GM12891 (cell line): ENCODE measurements around the gene ISOC2.

Source experiments
- DNase-seq: peaks from one replicate; pipeline ENCODE4 v3.0.0; 2011; ENCODE audit warnings: low spot score; ENCODE audit not compliant: insufficient read length
- FAIRE-seq: peaks from 2 replicates; lab custom pipeline; 2011; peaks lifted over from hg19 to GRCh38; lab: Jason Lieb, UNC
- PAX5 ChIP-seq: IDR thresholded peaks from 2 replicates; pipeline ENCODE4 v1.6.1; 2011; ENCODE audit warnings: low read length, moderate library complexity, mild to moderate bottlenecking; ENCODE audit not compliant: insufficient read depth, severe bottlenecking
- POLR2A ChIP-seq: IDR thresholded peaks from 2 replicates; pipeline ENCODE4 v1.6.1; 2011; ENCODE audit warnings: low read depth, low read length, control low read depth
- POLR2AphosphoS5 ChIP-seq: IDR thresholded peaks from 2 replicates; pipeline ENCODE4 v1.6.1; 2011; ENCODE audit warnings: low read depth, low read length, control low read depth
- POU2F2 ChIP-seq: IDR thresholded peaks from 2 replicates; pipeline ENCODE4 v1.6.1; 2011; ENCODE audit warnings: low read depth, mild to moderate bottlenecking, control low read depth, low read length, moderate library complexity
- SPI1 ChIP-seq: IDR thresholded peaks from 2 replicates; pipeline ENCODE4 v1.6.1; 2011; ENCODE audit warnings: low read depth, low read length, control low read depth
- TAF1 ChIP-seq: IDR thresholded peaks from 2 replicates; pipeline ENCODE4 v1.6.1; 2011; ENCODE audit warnings: low read depth, low read length, control low read depth

Gene ISOC2

DNA sequence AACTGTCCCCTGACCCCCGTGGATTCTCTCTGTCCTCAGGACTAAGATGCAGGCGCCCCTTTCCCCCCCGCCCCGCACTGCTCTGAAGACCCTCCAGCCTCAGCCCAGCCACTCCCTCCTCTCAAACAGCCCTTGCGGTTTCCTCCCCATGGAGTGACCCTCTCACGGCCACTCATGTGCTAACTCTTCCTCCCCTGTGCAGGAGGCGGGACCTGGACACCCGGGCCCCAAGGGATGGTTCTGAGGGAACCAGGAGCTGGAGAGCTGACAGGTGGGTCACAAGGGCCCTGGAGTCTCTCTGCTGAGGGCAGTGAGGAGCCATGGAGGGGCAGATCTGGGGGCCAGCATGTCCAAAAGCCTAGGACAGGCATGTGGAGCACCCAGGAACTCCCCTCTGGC is 1.9 kb downstream of the ISOC2 start:
- no peak for FAIRE-seq
- no peak for TF ChIP-seq POLR2A
- TF ChIP-seq POLR2AphosphoS5 = no peak
- no peak for TF ChIP-seq PAX5
- no peak for TF ChIP-seq SPI1
- no peak for TF ChIP-seq POU2F2
- TF ChIP-seq TAF1 = no peak
- no peak for DNase-seq

DNA sequence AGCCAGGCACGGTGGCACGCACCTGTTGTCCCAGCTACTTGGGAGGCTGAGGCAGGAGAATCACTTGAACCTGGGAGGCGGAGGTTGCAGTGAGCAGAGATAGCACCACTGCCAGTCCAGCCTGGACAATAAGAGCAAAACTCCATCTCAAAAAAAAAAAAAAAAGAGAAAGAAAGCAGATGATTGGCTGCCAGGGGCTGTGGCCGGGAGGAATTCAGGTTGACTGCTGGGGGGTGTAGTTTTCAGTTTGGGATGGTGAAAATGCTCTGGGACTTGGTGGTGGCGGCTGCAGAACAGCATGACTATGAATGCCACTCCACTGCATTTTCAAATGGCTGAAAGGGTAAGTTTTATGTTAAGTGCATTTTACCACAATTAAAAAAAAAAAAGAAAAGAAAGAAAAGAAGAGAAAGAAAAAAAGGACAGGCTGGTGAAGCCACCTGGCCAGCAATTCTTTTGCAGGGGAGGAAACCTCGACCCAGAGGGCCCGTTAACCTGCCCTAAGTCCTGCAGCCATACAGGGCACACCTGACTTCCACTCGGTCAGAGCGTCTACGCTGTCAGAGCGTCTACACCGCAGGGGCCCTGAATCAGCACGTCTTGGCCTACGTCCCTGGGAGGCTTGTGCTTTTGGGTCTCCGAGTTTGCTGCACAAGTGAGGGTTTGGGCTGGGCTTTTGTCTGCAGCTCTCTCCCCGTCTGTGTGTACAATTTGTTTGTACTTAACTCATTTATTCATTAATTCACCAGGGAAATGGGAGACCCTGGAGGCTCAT is 3.6 kb downstream of the ISOC2 start:
- FAIRE-seq (no peak), DNase-seq (no peak)
- TF ChIP-seq SPI1 = no peak
- no peak for TF ChIP-seq PAX5
- TF ChIP-seq POLR2AphosphoS5 = no peak
- TF ChIP-seq POU2F2 = no peak
- TF ChIP-seq POLR2A = no peak
- no peak for TF ChIP-seq TAF1

DNA sequence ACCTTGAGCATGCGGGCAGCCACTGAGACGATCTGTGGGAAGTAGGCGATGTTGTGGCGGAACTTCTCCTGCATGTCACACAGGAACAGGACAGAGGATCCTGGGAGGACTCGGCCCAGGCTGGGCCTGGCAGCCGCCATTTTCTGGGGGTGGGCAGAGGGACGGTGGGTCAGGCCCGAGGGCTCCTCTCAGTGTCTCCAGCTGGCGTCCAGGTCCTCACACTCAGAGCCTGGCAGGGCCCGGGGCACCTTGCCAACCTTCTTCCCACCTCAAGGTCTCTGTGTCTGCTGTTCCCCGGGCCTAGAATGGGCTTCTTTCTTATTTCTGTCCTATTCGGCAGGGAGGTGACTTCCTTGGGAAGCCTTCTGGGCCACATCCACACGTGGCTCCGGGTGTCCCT is 5.1 kb downstream of the ISOC2 start:
- no peak for TF ChIP-seq POU2F2
- TF ChIP-seq SPI1 = no peak
- TF ChIP-seq PAX5 = no peak
- no peak for FAIRE-seq

DNA sequence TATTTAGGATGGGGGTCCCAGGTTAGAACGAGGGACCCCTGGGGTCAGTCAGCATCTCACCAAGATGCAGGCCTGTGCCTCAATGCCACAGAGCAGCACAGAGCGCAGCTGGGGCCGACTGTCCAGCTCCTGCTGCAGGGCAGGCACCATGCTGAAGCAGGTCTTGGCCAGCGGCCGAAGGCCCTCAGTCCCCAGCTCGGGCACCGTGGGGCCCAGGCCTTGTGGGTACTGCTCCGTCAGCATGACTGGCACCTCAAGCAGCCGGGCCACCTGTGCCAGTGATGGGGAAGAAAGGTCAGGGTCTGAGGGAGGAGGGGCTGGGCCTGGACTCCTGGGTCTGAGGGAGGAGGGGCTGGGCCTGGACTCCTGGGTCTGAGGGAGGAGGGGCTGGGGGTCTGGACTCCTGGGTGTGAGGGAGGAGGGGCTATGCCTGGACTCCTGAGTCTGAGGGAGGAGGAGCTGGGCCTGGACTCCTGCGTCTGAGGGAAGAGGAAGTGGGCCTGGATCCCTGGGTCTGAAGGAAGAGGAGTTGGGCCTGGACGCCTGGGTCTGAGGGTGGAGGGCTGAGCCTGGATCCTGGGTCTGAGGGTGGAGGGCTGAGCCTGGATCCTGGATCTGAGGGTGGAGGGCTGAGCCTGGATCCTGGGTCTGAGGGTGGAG is 5.7 kb downstream of the ISOC2 start:
- TF ChIP-seq POLR2AphosphoS5 = no peak
- no peak for TF ChIP-seq PAX5
- no peak for TF ChIP-seq TAF1
- TF ChIP-seq POLR2A = no peak
- TF ChIP-seq POU2F2 = no peak
- no peak for TF ChIP-seq SPI1
- no peak for FAIRE-seq
- no peak for DNase-seq

More for the DNA sequence above, 5.1 kb downstream of the ISOC2 start:
- no peak for DNase-seq

DNA sequence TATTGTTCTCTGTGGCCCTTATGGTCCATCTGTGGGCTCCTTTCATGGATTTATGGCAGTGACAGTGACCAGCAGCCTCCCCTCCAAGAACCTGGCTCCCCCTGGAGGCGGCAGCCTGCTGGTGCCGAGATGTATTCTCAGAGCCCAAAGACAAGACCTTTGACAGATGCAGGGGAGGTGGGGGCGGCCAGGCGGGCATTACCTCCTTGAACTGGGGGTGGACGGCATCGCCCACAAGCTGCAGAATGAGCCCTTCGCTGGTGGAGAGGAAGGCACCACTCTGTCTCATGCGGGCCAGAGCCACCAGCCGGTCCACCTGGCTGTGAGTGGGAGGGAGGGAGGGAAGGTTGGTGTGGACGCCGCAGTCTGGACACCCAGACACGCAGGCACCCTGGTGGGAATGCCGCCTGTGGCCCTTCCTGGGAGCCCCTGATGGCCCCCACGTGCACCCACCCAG is 6.6 kb downstream of the ISOC2 start:
- no peak for FAIRE-seq
- TF ChIP-seq SPI1 = no peak
- no peak for TF ChIP-seq POLR2A
- TF ChIP-seq PAX5 = no peak
- no peak for TF ChIP-seq TAF1
- no peak for TF ChIP-seq POLR2AphosphoS5
- no peak for TF ChIP-seq POU2F2
- DNase-seq = no peak

DNA sequence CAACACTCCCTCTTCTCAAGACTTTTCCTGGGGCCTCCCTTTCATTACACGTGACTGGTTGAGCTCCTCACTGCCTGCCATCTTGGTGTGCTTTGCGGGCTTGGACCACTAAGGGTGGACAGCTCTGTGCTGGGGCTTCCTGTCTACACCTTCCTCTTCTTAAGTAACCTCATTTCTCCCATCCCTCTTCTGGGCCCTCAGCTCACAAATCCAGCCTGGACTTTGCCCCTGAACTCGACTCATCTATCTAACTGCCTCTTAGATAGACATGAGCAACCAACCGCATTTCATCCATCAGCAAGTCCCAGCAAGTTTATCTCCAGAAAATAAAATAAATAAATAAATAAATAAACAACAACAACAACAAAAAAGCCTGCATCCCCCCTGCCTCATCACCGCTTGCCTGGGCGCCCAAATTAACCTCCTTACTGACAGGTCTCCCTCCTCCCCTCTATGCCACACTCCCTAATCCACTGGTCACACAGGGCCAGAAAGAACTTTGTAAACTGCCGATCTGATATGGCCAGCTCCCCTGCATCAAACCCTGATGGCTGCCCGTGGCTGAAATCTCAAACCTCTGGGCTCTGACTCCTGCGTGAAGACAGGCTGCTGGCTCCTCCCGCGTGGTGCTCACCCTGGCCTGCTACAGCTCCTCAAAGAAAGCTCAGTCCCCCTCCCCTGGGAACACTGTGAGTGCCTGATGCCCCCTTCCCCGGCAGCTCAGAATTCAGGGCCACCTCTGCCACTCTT is 7.8 kb downstream of the ISOC2 start:
- DNase-seq (no peak), FAIRE-seq (no peak)
- no peak for TF ChIP-seq SPI1
- TF ChIP-seq PAX5 = no peak
- TF ChIP-seq POU2F2 = no peak
- no peak for TF ChIP-seq TAF1
- TF ChIP-seq POLR2A = no peak
- no peak for TF ChIP-seq POLR2AphosphoS5

DNA sequence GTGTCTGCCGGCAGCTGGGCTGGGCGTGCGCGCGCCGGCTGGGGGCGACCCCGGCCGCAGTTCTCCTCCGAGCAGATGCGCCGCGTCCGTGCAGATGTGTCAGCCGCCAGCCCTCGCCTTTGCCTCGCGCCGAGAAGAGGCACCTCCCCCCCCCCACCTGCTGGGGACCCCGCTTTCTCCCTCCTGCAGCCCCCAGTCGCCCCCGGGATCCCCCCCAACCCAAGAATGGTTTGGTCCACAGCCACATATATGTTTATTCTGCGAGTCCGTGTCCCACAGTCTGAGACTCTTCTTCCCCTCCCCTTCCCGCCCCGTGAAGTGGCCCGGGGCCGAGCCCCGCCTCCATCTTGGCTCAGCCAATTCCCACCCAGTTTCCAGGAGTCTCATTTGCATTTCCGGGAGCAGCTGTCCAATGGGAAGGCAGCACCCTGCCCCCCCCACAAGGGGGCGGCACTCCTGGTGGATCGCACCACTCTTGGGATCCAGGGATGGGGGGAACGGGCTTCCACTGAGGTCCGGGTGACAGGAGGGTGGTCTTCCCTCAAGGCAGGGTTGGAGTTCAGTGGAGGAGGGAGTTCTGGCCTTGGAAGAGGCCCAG is 8.6 kb downstream of the ISOC2 start:
- FAIRE-seq = no peak
- no peak for DNase-seq
- TF ChIP-seq PAX5 = no peak
- TF ChIP-seq POLR2AphosphoS5 = no peak
- no peak for TF ChIP-seq POU2F2
- no peak for TF ChIP-seq TAF1
- no peak for TF ChIP-seq SPI1
- TF ChIP-seq POLR2A = no peak

DNA sequence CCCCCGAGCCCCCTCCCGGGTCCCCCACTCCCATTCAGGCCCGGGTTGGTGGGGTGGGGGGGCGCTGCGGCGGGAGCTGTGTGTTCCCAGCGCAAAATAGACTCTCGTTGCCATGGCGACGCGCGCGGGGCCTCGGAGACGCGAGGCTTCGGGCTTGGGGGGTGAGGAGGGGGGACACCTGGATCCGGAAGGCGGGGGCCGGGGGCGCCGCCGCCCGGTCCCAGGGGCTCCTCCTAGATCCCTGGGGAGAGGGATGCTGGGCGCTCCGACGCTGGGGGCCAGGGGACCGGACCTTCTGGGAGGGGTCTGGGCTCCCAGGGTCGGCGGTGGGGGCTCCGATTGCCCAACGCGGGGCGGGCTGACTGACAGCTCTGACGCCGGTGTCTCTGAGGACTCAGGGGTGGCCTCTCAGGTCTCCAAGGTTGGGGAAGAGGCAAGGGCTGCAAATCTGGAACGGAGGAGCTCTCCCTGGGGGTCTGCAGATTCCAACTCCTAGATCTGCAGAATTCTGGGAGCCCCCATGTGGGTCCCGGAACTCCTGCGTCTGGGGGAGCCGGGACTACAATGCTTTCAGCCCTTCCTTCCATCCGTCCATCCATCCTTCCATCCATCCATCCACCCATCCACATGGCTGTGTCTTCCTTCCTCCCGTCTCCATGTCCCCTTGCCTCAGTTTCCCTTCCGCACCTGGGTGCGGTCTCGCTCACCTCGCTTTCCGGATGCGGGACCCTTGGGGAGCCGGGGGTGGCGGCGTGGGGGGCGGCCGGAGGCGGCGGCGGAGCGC is 9.3 kb downstream of the ISOC2 start:
- DNase-seq = no peak
- no peak for FAIRE-seq
- TF ChIP-seq PAX5 = no peak
- TF ChIP-seq TAF1 = no peak
- TF ChIP-seq POLR2A = no peak
- TF ChIP-seq SPI1 = no peak
- TF ChIP-seq POU2F2 = no peak
- TF ChIP-seq POLR2AphosphoS5 = no peak
